Prostate gland (tissue), 2 donors: ENCODE measurements around the gene TNFAIP3.

Experiments used
- POLR2AphosphoS5 ChIP-seq: sonication (generic); formaldehyde crosslinking; IDR thresholded peaks from one replicate; pipeline ENCODE4 v1.6.1; 2017; ENCODE audit warnings: antibody characterized with exemption
- TF ChIP-seq, protein P1 (sequence below), 4 experiments: fragments of 200-600 bp in 2 of 4; fragments of 450-650 bp in 2 of 4; sonication (generic) in 2 of 4; IDR thresholded peaks; 1 replicate in 3 of 4; 2 replicates in 1 of 4; pipeline ENCODE4 v1.5.1; 2016 to 2019; ENCODE audit warnings: antibody characterized with exemption in 4 of 4, mild to moderate bottlenecking in 2 of 4, moderate library complexity in 2 of 4

DNA sequence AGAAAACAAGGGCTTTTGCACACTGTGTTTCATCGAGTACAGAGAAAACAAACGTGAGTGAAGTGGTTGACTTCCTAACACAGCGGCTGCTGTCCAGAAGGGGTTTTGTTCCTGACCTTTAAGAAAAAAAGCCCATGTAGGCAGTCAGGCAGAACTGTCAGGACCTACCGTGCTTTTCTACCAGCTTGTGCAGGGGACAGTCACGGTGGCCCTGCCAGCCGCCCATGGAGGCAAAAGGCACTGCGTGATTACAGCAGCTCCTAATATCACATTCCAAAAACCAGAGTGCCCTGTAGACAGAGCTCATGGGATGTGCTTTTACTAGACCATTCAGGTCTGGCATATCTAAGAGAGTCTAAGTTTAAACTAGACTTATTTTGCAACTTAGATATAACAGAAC is 12.2 kb downstream of the TNFAIP3 start:
- TF ChIP-seq, protein P1, sequence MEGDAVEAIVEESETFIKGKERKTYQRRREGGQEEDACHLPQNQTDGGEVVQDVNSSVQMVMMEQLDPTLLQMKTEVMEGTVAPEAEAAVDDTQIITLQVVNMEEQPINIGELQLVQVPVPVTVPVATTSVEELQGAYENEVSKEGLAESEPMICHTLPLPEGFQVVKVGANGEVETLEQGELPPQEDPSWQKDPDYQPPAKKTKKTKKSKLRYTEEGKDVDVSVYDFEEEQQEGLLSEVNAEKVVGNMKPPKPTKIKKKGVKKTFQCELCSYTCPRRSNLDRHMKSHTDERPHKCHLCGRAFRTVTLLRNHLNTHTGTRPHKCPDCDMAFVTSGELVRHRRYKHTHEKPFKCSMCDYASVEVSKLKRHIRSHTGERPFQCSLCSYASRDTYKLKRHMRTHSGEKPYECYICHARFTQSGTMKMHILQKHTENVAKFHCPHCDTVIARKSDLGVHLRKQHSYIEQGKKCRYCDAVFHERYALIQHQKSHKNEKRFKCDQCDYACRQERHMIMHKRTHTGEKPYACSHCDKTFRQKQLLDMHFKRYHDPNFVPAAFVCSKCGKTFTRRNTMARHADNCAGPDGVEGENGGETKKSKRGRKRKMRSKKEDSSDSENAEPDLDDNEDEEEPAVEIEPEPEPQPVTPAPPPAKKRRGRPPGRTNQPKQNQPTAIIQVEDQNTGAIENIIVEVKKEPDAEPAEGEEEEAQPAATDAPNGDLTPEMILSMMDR (IDR thresholded peaks at IDR 0.05): no peak
- no peak for TF ChIP-seq POLR2AphosphoS5
